Peyer's patch (tissue), 4 donors: ENCODE data around the gene DENND2C. TPM values are rescaled to one million over a fixed set of nuclear protein-coding genes. Genes with fewer than 3 reads are reported as not detected.

Source experiments
- DNase-seq, 3 donors: peaks; one replicate each; pipeline ENCODE4 v3.0.0-alpha.2; 2017 to 2019
- H3K27ac ChIP-seq, 4 donors: fragments of 200-600 bp; sonication (generic); one replicate each; pipeline ENCODE4 v1.5.1; 2016 to 2019
- H3K27me3 ChIP-seq, 2 donors: fragments of 200-600 bp; sonication (generic); one replicate each; pipeline ENCODE4 v1.5.1; 2019
- H3K36me3 ChIP-seq, 3 donors: fragments of 200-600 bp; sonication (generic); one replicate each; pipeline ENCODE4 v1.5.1; 2016 to 2019
- H3K4me1 ChIP-seq, 4 donors: fragments of 200-600 bp; sonication (generic); one replicate each; pipeline ENCODE4 v1.5.1; 2016 to 2019
- H3K4me3 ChIP-seq, 4 donors: fragments of 200-600 bp; sonication (generic); 1 replicate in 3 of 4; 2 replicates in 1 of 4; pipeline ENCODE4 v1.5.1; 2016 to 2019; ENCODE audit warnings: mild to moderate bottlenecking in 1 of 4
- H3K9me3 ChIP-seq, 4 donors: fragments of 200-600 bp; sonication (generic); one replicate each; pipeline ENCODE4 v1.5.1; 2016 to 2019; ENCODE audit warnings: mild to moderate bottlenecking in 1 of 4
- POLR2A ChIP-seq, 2 donors: fragments of 450-650 bp; IDR thresholded peaks; one replicate each; pipeline ENCODE4 v1.5.1; 2017; ENCODE audit warnings: antibody characterized with exemption in 2 of 2, mild to moderate bottlenecking in 2 of 2, moderate library complexity in 2 of 2
- total RNA-seq, 4 donors: library from RNA; depleted of rRNA; stranded (reverse); fragments of >200 nt; gene quantifications; one replicate each; pipeline ENCODE4 v1.1.0, GENCODE V29; 2016
- TF ChIP-seq, protein P1 (sequence below), 6 experiments: fragments of 450-650 bp in 4 of 6; fragments of 200-600 bp in 2 of 6; sonication (generic) in 1 of 6; IDR thresholded peaks; one replicate each; pipeline ENCODE4 v1.5.1; 2017 to 2019; ENCODE audit warnings: antibody characterized with exemption in 6 of 6, mild to moderate bottlenecking in 3 of 6, moderate library complexity in 1 of 6

The DENND2C gene
- total RNA-seq, 4 donors from 2014 or later = 0.35 to 17.3 (median 0.82) TPM

GRCh38 chr1:114595602-114596001, 74.2 kb downstream of the DENND2C start:
- Histone ChIP-seq H3K4me1 (no peaks in the 10 kb centered on the region), H3K27me3 (no peaks in the 10 kb centered on the region), H3K27ac (no peak overlapping the region), H3K9me3 (no peaks in the 10 kb centered on the region), H3K36me3 (no peaks in the 10 kb centered on the region), H3K4me3 (no peak overlapping the region)
- no peak for DNase-seq
- no peak for TF ChIP-seq POLR2A (IDR thresholded peaks at IDR 0.05)
- TF ChIP-seq, protein P1, sequence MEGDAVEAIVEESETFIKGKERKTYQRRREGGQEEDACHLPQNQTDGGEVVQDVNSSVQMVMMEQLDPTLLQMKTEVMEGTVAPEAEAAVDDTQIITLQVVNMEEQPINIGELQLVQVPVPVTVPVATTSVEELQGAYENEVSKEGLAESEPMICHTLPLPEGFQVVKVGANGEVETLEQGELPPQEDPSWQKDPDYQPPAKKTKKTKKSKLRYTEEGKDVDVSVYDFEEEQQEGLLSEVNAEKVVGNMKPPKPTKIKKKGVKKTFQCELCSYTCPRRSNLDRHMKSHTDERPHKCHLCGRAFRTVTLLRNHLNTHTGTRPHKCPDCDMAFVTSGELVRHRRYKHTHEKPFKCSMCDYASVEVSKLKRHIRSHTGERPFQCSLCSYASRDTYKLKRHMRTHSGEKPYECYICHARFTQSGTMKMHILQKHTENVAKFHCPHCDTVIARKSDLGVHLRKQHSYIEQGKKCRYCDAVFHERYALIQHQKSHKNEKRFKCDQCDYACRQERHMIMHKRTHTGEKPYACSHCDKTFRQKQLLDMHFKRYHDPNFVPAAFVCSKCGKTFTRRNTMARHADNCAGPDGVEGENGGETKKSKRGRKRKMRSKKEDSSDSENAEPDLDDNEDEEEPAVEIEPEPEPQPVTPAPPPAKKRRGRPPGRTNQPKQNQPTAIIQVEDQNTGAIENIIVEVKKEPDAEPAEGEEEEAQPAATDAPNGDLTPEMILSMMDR (IDR thresholded peaks at IDR 0.05) = no peak

- no peaks in the 10 kb centered on the region for H3K36me3 ChIP-seq
These were observed 75.8 kb downstream of the DENND2C start for GRCh38 chr1:114594046-114594445.

DNA sequence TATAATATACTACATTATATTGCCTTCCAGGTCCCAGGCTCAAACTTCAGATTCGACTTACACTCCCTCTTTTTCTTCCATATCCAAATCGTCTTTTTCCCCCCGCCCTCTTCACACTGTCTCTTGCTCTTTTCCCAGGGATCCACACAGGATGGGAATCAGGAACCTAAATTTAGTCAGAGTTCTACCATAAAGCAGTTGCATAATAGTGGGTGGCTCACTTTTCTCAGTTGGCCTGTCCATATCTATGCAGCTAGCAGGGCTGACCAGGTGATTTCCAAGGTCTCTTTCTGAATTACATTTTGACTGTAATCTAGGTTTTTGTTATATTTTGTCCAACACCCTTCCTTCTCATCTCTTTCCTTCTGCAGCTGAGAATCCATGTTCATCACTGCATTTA, 80.7 kb downstream of the DENND2C start:
- no peak overlapping the region for H3K27ac ChIP-seq
- DNase-seq = no peak
- H3K9me3 ChIP-seq = no peaks in the 10 kb centered on the region
- TF ChIP-seq, protein P1 (IDR thresholded peaks at IDR 0.05) = no peak
- TF ChIP-seq POLR2A (IDR thresholded peaks at IDR 0.05) = no peak
- no peaks in the 10 kb centered on the region for H3K27me3 ChIP-seq
- no peaks in the 10 kb centered on the region for H3K4me1 ChIP-seq
- no peaks in the 10 kb centered on the region for H3K36me3 ChIP-seq
- no peak overlapping the region for H3K4me3 ChIP-seq

More at GRCh38 chr1:114594046-114594445, 75.8 kb downstream of the DENND2C start:
- Histone ChIP-seq H3K4me1 (no peaks in the 10 kb centered on the region), H3K9me3 (no peaks in the 10 kb centered on the region), H3K27ac (no peak overlapping the region), H3K27me3 (no peaks in the 10 kb centered on the region), H3K4me3 (no peak overlapping the region)
- TF ChIP-seq, protein P1 (IDR thresholded peaks at IDR 0.05) = no peak
- TF ChIP-seq POLR2A (IDR thresholded peaks at IDR 0.05) = no peak
- DNase-seq = no peak

GRCh38 chr1:114588196-114588689, 81.6 kb downstream of the DENND2C start:
- no peak for TF ChIP-seq POLR2A (IDR thresholded peaks at IDR 0.05)
- TF ChIP-seq, protein P1 (IDR thresholded peaks at IDR 0.05) = no peak
- no peak overlapping the region for H3K27ac ChIP-seq
- no peak overlapping the region for H3K4me3 ChIP-seq
- H3K9me3 ChIP-seq = no peaks in the 10 kb centered on the region
- no peaks in the 10 kb centered on the region for H3K4me1 ChIP-seq
- H3K27me3 ChIP-seq = no peaks in the 10 kb centered on the region
- DNase-seq = no peak
- H3K36me3 ChIP-seq = no peaks in the 10 kb centered on the region

DNA sequence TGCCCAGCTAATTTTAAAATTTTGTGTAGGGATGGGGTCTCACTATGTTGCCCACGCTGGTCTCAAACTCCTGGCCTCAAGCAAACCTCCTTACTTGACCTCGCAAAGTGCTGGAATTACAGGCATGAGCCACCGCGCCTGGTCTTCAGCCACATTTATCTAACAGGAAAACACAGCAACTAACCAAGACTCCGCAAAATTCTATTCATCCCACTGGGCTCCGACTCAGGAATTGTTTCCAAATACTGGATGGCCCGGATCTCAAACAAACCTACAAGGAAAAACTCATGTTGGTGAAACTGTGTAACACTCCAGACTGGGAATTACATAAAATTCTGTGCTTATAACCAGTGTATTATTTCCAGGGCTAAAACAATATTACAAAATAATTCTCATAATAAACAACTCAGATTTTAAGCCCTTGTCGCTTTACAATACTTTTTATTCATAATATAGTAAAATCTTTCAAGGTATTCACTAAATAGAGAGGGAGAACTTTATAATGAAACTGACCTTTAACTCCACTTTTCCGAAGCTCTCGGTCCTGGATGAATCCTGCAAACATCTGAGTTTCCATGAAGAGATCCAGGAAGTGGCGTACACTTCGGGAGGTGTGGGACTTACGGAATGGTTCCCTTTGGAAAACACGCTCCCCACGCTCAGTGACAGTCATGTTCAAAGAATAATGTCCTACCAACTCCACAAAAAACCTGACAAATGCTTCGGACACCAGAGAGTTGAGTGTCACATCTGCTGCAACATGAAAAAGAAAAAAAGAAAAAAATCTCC, 82.5 kb downstream of the DENND2C start:
- no peak overlapping the region for H3K4me3 ChIP-seq
- H3K27me3 ChIP-seq = no peaks in the 10 kb centered on the region
- DNase-seq = no peak
- H3K4me1 ChIP-seq = no peaks in the 10 kb centered on the region
- no peaks in the 10 kb centered on the region for H3K36me3 ChIP-seq
- H3K9me3 ChIP-seq = peaks cover 0 to 1% (median 0%) of the 10 kb centered on the region in 4 donors
- TF ChIP-seq, protein P1 (IDR thresholded peaks at IDR 0.05) = no peak
- no peak for TF ChIP-seq POLR2A (IDR thresholded peaks at IDR 0.05)
- no peak overlapping the region for H3K27ac ChIP-seq
